Measurements from ENCODE around the gene INPP4A. TPM values are rescaled to one million over a fixed set of nuclear protein-coding genes. Genes with fewer than 3 reads are reported as not detected.

The INPP4A gene
- total and polyA plus RNA-seq, 2 experiments from 2014 or later, result 7.9 to 13.1 TPM

DNA sequence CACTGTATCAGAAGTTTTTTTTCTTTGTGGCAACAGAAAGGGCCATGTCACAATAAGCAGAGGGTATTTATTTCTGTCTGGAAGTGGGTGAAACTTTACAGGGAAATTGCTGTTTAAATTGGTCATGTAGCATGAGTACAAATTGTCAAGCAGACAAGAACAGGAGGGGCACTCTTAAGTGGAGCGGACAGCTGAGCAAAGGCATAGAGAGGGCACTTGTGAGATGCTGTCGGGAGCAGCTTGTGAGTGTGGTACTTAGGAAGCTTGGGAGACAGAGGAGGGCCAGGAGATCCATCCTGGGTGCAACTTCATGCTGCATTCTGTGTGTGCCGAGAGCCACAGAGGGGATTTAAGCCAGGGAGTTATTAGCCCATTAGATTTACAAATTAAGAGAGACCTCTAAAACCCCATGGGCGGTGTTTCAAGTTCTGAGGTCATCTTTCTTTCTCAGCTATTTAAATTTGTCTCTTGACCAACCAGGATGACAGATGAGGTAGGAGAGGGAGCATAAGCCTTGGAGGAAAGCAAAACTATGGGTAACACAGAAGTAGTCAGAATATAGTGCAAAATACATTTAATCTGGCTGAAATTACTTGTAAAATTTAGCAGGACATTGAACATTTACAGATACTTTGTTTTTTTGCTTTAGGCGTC lies 30.4 kb downstream of the INPP4A start:
- Histone ChIP-seq H3K9me3 (ENCODE audit: low read depth) (no peaks in the 10 kb centered on the region), H4K20me1 (ENCODE audit: insufficient read depth, poor library complexity, severe bottlenecking) (peaks cover 17% of the 10 kb centered on the region), H3K4me3 (no peak overlapping the region), H3K79me2 (peaks cover 46% of the 10 kb centered on the region), H3K4me1 (ENCODE audit: insufficient read depth) (peaks cover 6% of the 10 kb centered on the region), H2AFZ (no peak overlapping the region), H3K36me3 (replicated peaks; ENCODE audit: insufficient read depth, low read depth) (no peaks in the 10 kb centered on the region), H3K27ac (no peak overlapping the region), H3K9me2 (replicated peaks; ENCODE audit: insufficient read depth) (no peaks in the 10 kb centered on the region), H3K27me3 (no peaks in the 10 kb centered on the region), H3K4me2 (no peak overlapping the region)
- DNase-seq (ENCODE audit: low spot score), result no peak
- WGBS (ENCODE audit: low lambda C conversion rate, missing lambda C conversion rate), result 88% methylated on average over 5 of the region's 5 CpGs
- TF ChIP-seq EZH2 (IDR thresholded peaks at IDR 0.05; ENCODE audit: borderline replicate concordance), result no peak
- TF ChIP-seq CTCF (IDR thresholded peaks at IDR 0.05; ENCODE audit: poor library complexity), result no peak
- no peak for TF ChIP-seq EZH2phosphoT487 (IDR thresholded peaks at IDR 0.05; ENCODE audit: low read depth, severe bottlenecking, unreplicated experiment)

GRCh38 chr2:98476192-98476868 lies 31.7 kb downstream of the INPP4A start:
- Histone ChIP-seq H3K27me3 (no peaks in the 10 kb centered on the region), H3K9me2 (replicated peaks; ENCODE audit: insufficient read depth) (no peaks in the 10 kb centered on the region), H2AFZ (no peak overlapping the region), H3K79me2 (peaks cover 36% of the 10 kb centered on the region), H3K9me3 (ENCODE audit: low read depth) (no peaks in the 10 kb centered on the region), H3K36me3 (replicated peaks; ENCODE audit: insufficient read depth, low read depth) (no peaks in the 10 kb centered on the region), H3K4me2 (no peak overlapping the region), H4K20me1 (ENCODE audit: insufficient read depth, poor library complexity, severe bottlenecking) (peaks cover 29% of the 10 kb centered on the region), H3K27ac (no peak overlapping the region), H3K4me3 (no peak overlapping the region), H3K4me1 (ENCODE audit: insufficient read depth) (peaks cover 6% of the 10 kb centered on the region)
- TF ChIP-seq CTCF (IDR thresholded peaks at IDR 0.05; ENCODE audit: poor library complexity) (no peak), EZH2 (IDR thresholded peaks at IDR 0.05; ENCODE audit: borderline replicate concordance) (no peak), EZH2phosphoT487 (IDR thresholded peaks at IDR 0.05; ENCODE audit: low read depth, severe bottlenecking, unreplicated experiment) (no peak)
- 88% methylated on average over 9 of the region's 9 CpGs for WGBS (ENCODE audit: low lambda C conversion rate, missing lambda C conversion rate)
- no peak for DNase-seq (ENCODE audit: low spot score)

DNA sequence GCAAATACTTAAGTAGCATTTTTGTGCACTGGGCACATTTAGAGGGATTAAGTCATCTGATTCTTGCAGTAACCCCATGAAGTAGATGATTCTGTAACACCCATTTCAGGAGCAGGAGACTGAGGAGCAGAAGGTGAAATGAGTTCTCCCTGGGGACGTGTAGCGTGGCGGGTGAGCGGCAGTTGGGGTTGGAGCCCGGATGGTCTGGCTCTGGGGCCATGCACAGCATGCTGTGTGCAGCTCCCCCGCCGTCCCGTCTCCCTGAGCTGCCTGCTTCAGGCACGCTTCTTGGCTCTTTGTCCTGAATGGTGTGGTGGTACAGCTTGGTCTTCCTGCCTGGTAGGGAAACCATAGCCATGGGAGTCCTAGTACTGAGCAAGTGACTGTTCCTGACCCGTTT lies 32.4 kb downstream of the INPP4A start:
- peaks cover 6% of the 10 kb centered on the region for H3K4me1 ChIP-seq (ENCODE audit: insufficient read depth)
- H3K27me3 ChIP-seq, result no peaks in the 10 kb centered on the region
- H3K36me3 ChIP-seq (replicated peaks; ENCODE audit: insufficient read depth, low read depth), result no peaks in the 10 kb centered on the region
- H2AFZ ChIP-seq, result no peak overlapping the region
- no peaks in the 10 kb centered on the region for H3K9me2 ChIP-seq (replicated peaks; ENCODE audit: insufficient read depth)
- 98% methylated on average over 10 of the region's 10 CpGs for WGBS (ENCODE audit: low lambda C conversion rate, missing lambda C conversion rate)
- peaks cover 29% of the 10 kb centered on the region for H3K79me2 ChIP-seq
- no peak overlapping the region for H3K4me2 ChIP-seq
- DNase-seq (ENCODE audit: low spot score), result no peak
- TF ChIP-seq CTCF (IDR thresholded peaks at IDR 0.05; ENCODE audit: poor library complexity), result no peak
- no peak for TF ChIP-seq EZH2phosphoT487 (IDR thresholded peaks at IDR 0.05; ENCODE audit: low read depth, severe bottlenecking, unreplicated experiment)
- no peak for TF ChIP-seq EZH2 (IDR thresholded peaks at IDR 0.05; ENCODE audit: borderline replicate concordance)
- H4K20me1 ChIP-seq (ENCODE audit: insufficient read depth, poor library complexity, severe bottlenecking), result peaks cover 29% of the 10 kb centered on the region
- H3K9me3 ChIP-seq (ENCODE audit: low read depth), result no peaks in the 10 kb centered on the region
- no peak overlapping the region for H3K27ac ChIP-seq
- no peak overlapping the region for H3K4me3 ChIP-seq

All from hepatocyte (in vitro differentiated cells).